GM19023 (cell line): ENCODE measurements around the gene KRTAP4-12.
"Not testable (repeated sequence)": the region's sequence is repeated elsewhere in the genome, so short reads cannot be mapped to it uniquely, and the experiment has no call there.

Experiments
- ATAC-seq: cut with Tn5 transposase; IDR thresholded peaks from one replicate; pipeline ENCODE4 v1.9.1; 2021; ENCODE audit warnings: mild to moderate bottlenecking, moderate library complexity; ENCODE audit not compliant: unreplicated experiment

Gene KRTAP4-12

DNA sequence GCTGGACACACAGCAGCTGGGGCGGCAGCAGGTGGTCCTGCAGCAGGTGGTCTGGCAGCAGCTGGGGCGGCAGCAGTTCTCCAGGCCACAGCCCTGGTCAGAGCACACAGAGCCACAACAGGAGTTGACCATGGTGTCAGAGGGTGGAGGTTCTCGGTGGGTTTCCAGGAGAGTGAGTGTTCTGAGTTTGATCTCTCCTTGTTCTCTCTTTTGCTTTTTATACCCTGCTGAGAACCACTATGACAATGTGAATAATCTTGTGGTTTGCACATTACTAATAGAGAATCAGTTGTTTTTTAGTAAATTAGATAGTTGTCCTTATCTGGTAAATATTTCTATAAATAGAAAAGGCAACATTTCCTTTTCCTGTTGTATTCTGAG lies at the start of gene KRTAP4-12:
Gene KRTAP4-12, minus strand, starts transcription at position 192 of the 381 bp plus-strand sequence. Its CDS starts 60 bp downstream, at position 132.
- ATAC-seq, result not testable (repeated sequence)

DNA sequence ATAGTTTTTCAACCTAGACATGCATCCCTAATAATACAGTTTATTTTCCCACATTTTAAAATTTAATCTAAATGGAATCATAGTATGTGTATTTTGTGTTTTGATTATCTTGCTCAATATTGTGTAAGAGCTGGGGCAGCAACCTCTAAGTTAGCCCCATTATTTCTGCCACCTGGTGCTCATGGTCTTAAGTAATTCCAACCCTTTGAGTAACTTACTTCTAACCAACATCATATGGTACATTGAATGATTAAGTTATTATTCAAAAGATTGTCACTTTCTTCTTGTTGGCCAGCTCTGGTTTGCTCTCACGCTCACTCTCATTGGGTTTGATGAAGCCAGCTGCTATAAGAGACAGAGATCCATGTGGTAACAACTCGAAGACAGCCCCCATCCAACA lies 47.9 kb upstream of the KRTAP4-12 start:
- ATAC-seq, result no peak

GRCh38 chr17:41168121-41168520 lies 44.1 kb upstream of the KRTAP4-12 start, which contains the start of gene KRTAP4-3:
KRTAP4-3 (minus strand) TSS chr17:41168221; CDS start chr17:41168172, 49 bp downstream.
- ATAC-seq, result no peak

- ATAC-seq, result no peak
Measured at GRCh38 chr17:41167561-41167960, 43.6 kb upstream of the KRTAP4-12 start.

- no peak for ATAC-seq
Measured at GRCh38 chr17:41163828-41164227, 39.8 kb upstream of the KRTAP4-12 start.

GRCh38 chr17:41160648-41161047 lies 36.7 kb upstream of the KRTAP4-12 start, which contains the start of gene KRTAP4-4:
KRTAP4-4 (minus strand) TSS chr17:41160748; CDS start chr17:41160691, 57 bp downstream.
- no peak for ATAC-seq

DNA sequence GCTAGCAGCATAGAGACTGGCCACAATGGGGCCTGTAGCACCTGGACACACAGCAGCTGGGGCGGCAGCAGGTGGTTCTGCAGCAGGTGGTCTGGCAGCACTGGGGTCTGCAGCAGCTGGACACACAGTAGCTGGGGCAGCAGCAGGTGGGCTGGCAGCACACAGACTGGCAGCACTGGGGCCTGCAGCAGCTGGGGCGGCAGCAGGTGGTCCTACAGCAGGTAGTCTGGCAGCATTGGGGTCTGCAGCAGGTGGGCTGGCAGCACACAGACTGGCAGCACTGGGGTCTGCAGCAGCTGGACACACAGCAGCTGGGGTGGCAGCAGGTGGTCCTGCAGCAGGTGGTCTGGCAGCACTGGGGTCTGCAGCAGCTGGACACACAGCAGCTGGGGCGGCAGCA lies 36.2 kb upstream of the KRTAP4-12 start:
- ATAC-seq, result not testable (repeated sequence)

DNA sequence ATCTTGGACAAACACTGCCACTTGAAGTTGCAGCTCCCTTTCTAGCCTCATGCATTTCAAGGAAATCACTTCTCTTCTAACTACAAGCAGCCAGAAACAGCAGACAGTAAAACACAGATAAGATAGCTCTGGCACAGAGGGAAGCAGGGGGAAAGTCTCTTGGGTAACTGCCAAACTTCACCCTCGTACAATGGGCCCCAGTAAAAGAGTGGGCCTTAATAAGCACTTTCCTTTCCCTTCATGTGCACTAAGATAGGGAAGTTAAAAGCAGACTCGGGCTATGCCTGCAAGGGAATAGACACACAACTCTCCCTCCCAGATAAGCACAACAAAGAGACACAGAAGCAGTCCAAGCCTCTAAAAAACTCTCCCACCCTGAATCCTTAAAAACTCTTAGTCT lies 29.9 kb upstream of the KRTAP4-12 start:
- ATAC-seq, result no peak

DNA sequence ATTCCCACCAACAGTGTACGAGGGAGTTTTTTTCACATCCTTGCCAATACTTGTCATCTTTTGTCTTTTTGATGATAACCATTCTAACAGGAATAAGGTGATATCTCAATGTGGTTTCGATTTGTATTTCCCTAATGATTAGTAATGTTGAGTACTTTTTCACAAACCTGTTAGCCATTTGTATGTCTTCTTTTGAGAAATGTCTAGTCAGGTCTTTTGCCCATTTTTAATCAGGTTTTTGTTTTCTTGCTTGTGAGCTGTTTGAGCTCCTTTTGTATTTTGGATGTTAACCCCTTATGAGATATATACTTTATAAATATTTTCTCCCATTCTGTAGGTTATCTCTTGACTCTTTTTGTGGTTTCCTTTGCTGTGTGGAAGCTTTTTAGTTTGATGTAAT lies 27.5 kb upstream of the KRTAP4-12 start:
- no peak for ATAC-seq

- no peak for ATAC-seq
Measured at GRCh38 chr17:41150026-41150425, 26.0 kb upstream of the KRTAP4-12 start.

DNA sequence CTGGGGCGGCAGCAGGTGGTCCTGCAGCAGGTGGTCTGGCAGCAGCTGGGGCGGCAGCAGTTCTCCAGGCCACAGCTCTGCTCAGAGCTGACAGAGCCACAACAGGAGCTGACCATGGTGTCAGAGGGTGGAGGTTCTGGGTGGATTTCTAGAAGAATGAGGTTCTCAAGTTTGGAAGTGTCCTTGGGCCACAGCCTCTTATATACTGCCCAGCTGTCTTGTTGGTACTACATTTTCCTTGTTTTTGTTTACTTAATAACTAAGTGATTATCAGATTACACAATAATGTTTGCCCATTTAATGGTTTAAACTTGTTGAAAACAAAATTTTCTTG lies 25.6 kb upstream of the KRTAP4-12 start, which contains the start of gene KRTAP4-5:
Gene KRTAP4-5, minus strand, starts transcription at position 174 of the 334 bp plus-strand sequence. Its CDS starts 58 bp downstream, at position 116.
- no peak for ATAC-seq

DNA sequence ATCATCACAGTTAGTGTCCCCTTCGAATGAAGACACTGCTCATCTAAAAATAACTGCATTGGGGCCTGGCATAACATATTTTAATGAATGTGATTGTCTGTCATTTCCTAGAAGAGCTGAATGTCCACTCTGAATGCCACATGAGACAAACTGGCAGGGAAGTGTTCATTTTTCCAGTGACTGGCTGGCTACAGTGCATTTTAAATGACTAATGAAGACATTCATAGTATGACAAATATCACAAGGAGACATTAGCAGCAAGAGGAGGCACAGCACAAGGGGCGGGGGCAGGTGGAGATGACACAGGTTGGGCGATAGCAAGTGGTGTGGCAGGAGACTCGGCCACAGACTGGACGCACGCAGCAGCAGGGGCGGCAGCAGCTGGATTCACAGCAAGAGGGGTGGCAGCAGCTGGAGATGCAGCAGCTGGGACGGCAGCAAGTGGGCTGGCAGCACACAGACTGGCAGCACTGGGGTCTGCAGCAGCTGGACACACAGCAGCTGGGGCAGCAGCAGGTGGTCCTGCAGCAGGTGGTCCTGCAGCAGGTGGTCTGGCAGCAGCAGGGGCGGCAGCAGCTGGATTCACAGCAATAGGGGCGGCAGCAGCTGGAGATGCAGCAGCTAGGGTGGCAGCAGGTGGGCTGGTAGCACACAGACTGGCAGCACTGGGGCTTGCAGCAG lies 25.1 kb upstream of the KRTAP4-12 start:
- not testable (repeated sequence) for ATAC-seq

DNA sequence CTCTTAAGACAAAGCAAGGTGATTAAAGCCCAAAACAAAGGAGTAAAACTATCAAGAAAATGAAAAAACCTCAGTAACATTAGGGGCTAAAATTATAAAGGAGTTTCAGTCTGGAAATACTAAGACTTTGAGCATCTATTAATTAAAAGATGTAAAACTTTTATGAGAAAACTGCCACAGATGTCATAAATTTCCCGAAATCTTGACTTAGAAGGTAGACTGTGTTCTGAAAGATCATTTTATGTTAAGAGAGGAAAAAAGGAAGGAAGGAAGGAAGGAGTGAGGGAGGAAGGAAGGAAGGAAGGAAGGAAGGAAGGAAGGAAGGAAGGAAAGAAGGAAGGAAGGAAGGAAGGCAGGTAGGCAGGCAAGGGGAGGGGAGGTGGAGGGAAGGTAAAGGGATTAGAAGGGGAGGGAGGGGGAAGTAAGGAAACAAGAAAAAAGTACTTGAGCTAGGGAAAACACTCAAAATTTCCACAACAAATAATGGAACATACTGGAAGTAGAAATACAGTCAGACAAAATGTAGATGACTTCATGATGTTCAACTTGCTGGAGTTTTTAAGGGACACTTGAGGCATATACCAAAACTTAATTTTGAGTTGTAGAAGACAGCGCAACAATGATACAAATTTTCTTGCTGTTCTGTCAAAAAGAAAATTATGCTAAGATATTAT lies 23.7 kb upstream of the KRTAP4-12 start:
- no peak for ATAC-seq

GRCh38 chr17:41145261-41145660 lies 21.3 kb upstream of the KRTAP4-12 start:
- no peak for ATAC-seq

DNA sequence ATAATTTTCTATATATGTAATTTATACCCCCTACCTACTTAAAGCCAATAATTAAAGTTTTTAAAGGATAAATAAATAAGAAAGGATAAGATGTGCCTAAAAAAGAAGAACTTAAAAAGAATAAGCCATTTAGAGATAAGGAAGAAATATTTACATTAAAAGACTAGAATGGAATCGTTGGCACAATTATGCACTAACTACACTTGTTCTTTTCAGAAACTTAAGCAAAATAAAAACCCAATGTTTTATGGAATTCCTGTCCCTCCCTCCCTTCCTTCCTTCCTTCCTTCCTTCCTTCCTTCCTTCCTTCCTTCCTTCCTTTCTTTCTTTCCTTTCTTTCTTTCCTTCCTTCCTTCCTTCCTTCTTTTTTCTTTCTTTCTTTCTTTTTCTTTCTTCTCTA lies 20.9 kb upstream of the KRTAP4-12 start:
- ATAC-seq, result no peak

DNA sequence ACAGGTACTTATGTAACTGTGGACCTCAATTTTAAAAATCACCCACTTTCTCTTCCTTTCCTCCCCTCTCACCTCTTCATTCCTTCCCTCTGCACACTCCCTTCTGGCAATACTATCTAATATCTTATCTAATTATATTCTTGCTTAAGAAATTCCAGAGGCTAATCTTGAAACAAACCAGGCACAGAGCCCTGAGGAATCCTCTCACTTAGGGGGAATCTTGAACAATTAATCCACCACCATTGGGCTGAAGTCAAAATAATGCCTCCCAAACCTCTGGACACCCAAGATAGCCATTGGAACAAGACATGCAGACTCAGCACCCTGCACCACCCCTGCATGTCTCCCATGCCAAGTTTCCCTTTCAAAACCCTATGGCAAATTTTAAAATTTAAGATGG lies 17.4 kb upstream of the KRTAP4-12 start:
- ATAC-seq, result no peak

DNA sequence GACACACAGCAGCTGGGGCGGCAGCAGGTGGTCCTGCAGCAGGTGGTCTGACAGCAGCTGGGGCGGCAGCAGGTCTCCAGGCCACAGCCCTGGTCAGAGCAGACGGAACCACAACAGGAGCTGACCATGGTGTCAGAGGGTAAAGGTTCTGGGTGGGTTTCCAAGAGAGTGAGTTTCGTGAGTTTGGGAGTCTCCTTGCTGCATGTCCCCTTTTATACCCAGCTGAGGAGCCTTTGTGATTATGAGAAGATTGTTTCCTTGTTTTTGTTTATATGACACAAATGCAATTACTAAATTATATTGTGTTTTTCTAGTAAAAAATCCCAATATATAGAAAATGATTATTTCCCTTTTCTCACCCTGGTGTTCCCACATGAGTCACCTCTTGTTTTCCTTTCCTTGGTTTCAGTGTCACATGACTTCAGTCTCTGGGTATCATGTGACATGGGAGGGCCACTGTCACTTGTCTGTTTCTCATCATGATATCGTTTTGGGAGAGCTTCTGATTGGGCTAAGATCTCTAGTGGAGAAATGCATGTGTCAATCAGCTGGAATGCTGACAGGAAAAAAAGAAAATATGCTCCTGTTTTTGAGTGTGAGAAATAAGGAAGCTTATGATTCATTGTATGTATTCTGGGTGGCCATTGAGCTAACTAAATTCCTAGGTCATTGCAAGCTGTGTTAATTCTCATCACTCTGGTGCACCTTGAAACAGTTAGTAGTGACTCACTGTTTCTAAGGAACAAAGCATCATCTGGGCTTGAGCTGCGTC lies 16.6 kb upstream of the KRTAP4-12 start, which contains the start of gene KRTAP4-6:
Gene KRTAP4-6, minus strand, starts transcription at position 185 of the 772 bp plus-strand sequence. Its CDS starts 57 bp downstream, at position 128.
- no peak for ATAC-seq

GRCh38 chr17:41139865-41140264 lies 15.9 kb upstream of the KRTAP4-12 start:
- not testable (repeated sequence) for ATAC-seq

DNA sequence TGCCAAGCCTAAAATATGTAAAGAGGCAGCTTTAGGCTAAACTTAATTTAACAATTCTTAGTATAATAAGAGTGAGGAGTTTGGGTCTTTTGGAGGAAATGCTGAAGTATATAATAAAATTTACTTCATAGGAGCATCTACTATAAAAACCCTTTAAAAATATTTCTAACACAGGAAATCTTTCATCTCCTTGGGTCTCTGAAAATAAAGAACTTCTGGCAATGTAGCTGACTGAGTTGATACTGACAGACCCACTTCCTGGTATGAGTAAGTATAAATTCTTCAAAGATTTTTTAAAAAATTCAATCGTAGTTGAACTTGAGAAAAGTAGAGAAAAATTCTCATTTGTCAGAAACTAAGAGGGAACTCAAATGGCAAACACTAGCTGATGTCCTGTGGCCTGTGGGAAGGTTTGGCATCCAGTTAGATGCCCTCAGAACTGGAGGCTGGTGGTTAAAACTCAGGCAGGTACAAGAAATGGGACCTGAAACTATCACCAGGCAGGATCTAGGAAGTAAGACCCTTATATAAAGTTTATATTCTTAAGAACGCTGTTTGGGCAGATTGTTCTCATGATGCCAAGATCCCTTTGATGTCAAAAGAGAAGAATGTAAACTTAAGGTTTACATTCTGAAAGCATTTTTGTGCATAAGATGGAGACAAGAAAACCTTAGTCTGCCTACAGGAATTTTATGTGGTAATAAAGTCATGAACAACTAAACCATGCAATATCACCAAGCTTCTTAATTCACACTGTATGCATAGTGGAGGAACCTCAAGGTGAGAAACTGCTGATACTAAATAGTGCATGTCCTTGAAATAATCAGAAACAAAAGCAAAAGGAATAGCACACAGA lies 10.1 kb upstream of the KRTAP4-12 start:
- ATAC-seq, result no peak

GRCh38 chr17:41131979-41132378 lies 8.0 kb upstream of the KRTAP4-12 start:
- ATAC-seq, result no peak
